ENCODE measurements around the gene APOL6. TPM values are rescaled to one million over a fixed set of nuclear protein-coding genes. Genes with fewer than 3 reads are reported as not detected.
A peak's percentile ranks its signal among the peaks of the same experiment; 100 is the strongest.

The APOL6 gene
- polyA plus RNA-seq (2011; rRNA removed) (2.5 and 2.7 TPM in 2 replicates), polyA plus RNA-seq (2017; fragmentation: RNase III; extraction: RNeasy Plus Mini Kit Qiagen cat#74134 plus additional on column Dnase treatment) (1.3 to 1.9 TPM (median 1.8 TPM) in 3 replicates), polyA minus RNA-seq (2011; rRNA and poly(A)+ RNA removed) (4.2 and 5.2 TPM in 2 replicates)
- 0.28 and 0.29 TPM in 2 replicates for polyA plus RNA-seq (2012; cell fraction: cytosol; rRNA removed)
- polyA plus RNA-seq (2012; cell fraction: nucleus; rRNA removed): 0.31 and 0.38 TPM in 2 replicates

DNA sequence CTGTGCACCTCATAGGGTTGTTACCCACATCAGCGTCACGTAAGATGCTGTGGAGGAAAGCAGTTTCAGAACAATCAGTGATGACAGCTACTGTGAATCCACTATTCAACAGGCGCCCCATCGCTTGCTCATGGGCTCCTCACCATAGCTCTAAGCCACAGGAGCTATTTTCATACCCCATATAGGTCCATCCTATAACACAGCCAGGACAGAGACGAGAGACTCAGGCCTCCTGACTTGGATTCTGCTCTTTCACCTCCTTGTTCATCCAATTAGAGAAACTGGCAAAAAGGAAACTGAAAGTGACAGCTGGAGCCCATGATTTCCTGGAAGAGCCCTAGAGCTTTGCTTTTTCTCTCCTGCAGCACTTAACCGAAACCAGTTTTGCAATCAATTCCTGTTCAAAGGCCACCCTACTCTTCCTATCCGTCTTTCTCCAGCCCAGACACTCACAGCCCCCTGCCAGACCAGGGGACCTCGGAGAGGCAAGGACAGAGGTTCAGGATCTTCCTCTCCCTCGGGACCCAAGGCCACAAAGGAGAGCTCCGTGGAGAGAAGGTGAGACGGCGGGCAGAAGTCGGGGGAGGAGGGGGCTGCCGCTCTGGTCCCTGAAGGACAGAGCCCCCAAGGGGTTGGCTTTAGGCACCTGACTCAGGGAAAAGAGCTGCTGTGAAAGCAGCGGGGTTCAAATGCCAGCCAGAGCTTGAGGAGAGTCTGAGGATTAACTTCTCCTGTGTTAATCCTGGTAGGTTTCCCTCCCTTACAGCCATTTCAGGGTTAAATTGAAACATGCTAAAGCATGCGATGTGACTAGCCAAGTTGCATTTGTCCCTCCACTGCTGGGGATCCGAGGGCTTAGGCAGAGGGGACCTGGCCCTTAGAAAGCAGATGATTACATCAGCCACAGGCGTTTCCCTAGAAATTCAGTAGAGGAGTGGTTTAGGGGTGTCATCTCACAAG lies at the start of gene APOL6:
APOL6 (plus strand) TSS at position 381 of the 960 bp plus-strand sequence. CDS start 7,980 bp downstream, outside the sequence.
- FAIRE-seq (no peak), DNase-seq (ENCODE audit: low read depth in 1 of 2, low spot score in 1 of 2) (peak; percentile 15 to 23), ATAC-seq (peak; percentile 71)
- H3K4me3 ChIP-seq: peak within 1 kb of the TSS; percentile 42
- ChIA-PET POLR2A (interaction anchor here (1.2 to 1.4 kb wide), 2 partner anchors 21 to 190 kb away, joined by 3 read pairs; no protein-coding TSS in a partner anchor), CTCF (interaction anchor here (0.7 to 1.7 kb wide), 4 partner anchors 13 to 174 kb away, joined by 3 to 7 read pairs (median 4); no protein-coding TSS in a partner anchor)
- TF ChIP-seq ZNF302 (CRISPR knock-in tag; IDR thresholded peaks at IDR 0.05): no peak
- no peak for TF ChIP-seq CTCF (IDR thresholded peaks at IDR 0.05)
- no peak for TF ChIP-seq MAZ (IDR thresholded peaks at IDR 0.05; ENCODE audit: borderline replicate concordance, low read depth, low read length)
- TF ChIP-seq HOXA7 (CRISPR knock-in tag; IDR thresholded peaks at IDR 0.05): no peak
- no peak for TF ChIP-seq USF2 (IDR thresholded peaks at IDR 0.05)
- TF ChIP-seq HOXB13 (CRISPR knock-in tag; IDR thresholded peaks at IDR 0.05; ENCODE audit: low read depth): no peak
- no peak for TF ChIP-seq RCOR1 (IDR thresholded peaks at IDR 0.05; ENCODE audit: low read depth, low read length)
- no peak for TF ChIP-seq MYC (IDR thresholded peaks at IDR 0.05; ENCODE audit: borderline replicate concordance, low read length)
- TF ChIP-seq ATOH8 (CRISPR knock-in tag; IDR thresholded peaks at IDR 0.05; ENCODE audit: low read depth): no peak
- TF ChIP-seq JUNB (IDR thresholded peaks at IDR 0.05): no peak
- no peak for TF ChIP-seq PHF8 (IDR thresholded peaks at IDR 0.05; ENCODE audit: borderline replicate concordance, low read depth)
- no peak for TF ChIP-seq NR3C1 (IDR thresholded peaks at IDR 0.05)
- no peak for TF ChIP-seq HES2 (IDR thresholded peaks at IDR 0.05)
- no peak for TF ChIP-seq RARB (CRISPR knock-in tag; IDR thresholded peaks at IDR 0.05)
- no peak for TF ChIP-seq CBX2 (IDR thresholded peaks at IDR 0.05; ENCODE audit: borderline replicate concordance, low read depth)
- no peak for TF ChIP-seq POLR2A (IDR thresholded peaks at IDR 0.05; ENCODE audit: low read length)
- no peak for TF ChIP-seq MAFK (IDR thresholded peaks at IDR 0.05; ENCODE audit: partially characterized antibody)
- no peak for TF ChIP-seq KDM5A (IDR thresholded peaks at IDR 0.05)
- TF ChIP-seq NFE2L2 (conservative IDR thresholded peaks at IDR 0.05; ENCODE audit: low read length): no peak
- TF ChIP-seq, protein P1, sequence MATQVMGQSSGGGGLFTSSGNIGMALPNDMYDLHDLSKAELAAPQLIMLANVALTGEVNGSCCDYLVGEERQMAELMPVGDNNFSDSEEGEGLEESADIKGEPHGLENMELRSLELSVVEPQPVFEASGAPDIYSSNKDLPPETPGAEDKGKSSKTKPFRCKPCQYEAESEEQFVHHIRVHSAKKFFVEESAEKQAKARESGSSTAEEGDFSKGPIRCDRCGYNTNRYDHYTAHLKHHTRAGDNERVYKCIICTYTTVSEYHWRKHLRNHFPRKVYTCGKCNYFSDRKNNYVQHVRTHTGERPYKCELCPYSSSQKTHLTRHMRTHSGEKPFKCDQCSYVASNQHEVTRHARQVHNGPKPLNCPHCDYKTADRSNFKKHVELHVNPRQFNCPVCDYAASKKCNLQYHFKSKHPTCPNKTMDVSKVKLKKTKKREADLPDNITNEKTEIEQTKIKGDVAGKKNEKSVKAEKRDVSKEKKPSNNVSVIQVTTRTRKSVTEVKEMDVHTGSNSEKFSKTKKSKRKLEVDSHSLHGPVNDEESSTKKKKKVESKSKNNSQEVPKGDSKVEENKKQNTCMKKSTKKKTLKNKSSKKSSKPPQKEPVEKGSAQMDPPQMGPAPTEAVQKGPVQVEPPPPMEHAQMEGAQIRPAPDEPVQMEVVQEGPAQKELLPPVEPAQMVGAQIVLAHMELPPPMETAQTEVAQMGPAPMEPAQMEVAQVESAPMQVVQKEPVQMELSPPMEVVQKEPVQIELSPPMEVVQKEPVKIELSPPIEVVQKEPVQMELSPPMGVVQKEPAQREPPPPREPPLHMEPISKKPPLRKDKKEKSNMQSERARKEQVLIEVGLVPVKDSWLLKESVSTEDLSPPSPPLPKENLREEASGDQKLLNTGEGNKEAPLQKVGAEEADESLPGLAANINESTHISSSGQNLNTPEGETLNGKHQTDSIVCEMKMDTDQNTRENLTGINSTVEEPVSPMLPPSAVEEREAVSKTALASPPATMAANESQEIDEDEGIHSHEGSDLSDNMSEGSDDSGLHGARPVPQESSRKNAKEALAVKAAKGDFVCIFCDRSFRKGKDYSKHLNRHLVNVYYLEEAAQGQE (IDR thresholded peaks at IDR 0.05): no peak
- H3K9me3 ChIP-seq: no peaks in the 10 kb centered on the region
- H3K4me2 ChIP-seq: peak within 1 kb of the TSS; percentile 90
- peaks cover 9% of the 10 kb centered on the region; the same call in 2 of the 3 replicates for H3K4me1 ChIP-seq
- 24% methylated on average over 16 of the region's 18 CpGs for WGBS (ENCODE audit: missing lambda C conversion rate)
- peak within 1 kb of the TSS; percentile 87 to 96 for H3K27ac ChIP-seq
